GM19193 (cell line): ENCODE measurements around the gene IGDCC3.

ENCODE experiments used
- POLR2A ChIP-seq: IDR thresholded peaks from 4 replicates; pipeline ENCODE4 v1.6.1; 2011; ENCODE audit not compliant: insufficient read depth, insufficient read length; ENCODE audit errors: extremely low read depth

IGDCC3 gene

DNA sequence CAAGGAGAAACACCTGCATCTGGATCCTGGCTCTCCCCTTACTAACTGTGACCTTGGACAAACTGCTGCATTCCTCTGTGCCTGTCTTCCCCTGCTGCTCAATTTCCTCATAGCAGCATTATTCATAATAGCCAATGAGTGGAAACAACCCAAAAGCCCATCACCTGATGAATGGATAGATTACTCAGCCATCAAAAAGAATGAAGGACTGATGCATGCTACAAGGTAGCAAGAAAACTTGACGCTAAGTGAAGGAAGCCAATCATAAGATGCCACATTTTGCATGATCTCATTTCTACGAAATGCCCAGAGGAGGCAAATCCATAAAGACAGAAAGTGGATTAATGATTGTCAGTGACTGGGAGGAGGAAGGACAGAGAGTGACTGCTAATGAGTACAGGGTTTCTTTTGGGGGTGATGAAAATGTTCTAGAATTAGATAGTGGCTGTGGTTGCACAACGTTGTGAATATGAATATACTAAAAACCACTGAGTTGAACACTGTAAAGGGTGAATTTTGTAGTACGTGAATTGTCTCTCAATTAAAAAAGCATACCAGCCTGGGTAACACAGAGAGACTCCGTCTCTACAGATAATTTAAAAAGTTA is 33.8 kb upstream of the IGDCC3 start:
- TF ChIP-seq POLR2A = no peak

DNA sequence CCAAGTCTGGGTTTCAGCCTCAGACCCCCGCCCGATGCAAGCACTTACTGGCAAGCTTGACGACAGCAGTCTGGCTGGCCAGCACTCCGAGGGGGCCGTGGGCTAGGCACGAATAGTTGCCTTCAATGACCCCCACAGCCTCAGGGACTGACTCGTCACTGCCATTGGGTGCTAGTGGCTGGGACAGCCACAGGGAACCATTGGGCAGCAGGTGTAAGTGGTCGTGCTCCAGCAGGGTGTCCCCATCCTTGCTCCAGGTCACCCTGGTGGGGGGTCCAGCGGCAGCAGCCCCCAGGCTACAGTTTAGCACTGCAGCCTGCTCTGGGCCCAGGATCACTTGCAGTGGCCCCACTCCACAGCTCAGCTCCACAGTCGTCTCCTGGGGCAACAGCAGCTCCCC is 33.2 kb upstream of the IGDCC3 start:
- TF ChIP-seq POLR2A = no peak

GRCh38 chr15:65410036-65410435 is 32.2 kb upstream of the IGDCC3 start:
- TF ChIP-seq POLR2A = no peak

- no peak for TF ChIP-seq POLR2A
Observed at GRCh38 chr15:65409036-65409631, 31.3 kb upstream of the IGDCC3 start.

DNA sequence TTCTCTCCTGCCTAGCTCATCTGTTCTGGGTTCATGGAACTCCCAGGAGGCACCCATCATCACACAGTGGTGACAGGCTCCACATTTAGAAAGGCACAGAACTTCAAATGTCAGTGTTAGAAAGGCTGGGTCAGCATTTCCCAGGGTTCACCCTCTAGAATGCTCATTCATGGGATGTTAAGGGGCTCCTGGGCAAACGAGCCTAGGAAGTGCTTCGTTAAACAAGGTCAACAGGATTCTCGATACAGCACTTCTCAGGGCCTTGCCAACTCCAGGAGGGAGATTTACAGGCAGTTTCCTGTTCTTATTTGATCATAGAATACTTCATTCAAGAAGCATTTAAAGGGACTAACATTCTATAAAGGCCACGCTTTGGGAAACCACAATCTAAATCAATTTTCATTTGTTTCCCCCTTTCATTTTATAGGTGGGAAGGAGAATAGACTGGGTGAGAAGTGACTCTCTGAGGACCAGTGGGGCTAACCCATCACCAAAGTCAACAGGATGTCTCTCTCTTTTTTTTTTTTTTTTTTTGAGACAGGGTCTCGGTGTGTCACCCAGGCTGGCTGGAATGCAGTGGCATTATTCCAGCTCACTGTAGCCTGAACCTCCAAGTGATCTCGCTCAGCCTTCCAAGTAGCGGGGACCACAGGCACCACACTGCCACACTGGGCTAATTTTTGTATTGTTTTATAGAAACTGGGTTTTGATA is 30.7 kb upstream of the IGDCC3 start:
- TF ChIP-seq POLR2A = no peak

- TF ChIP-seq POLR2A = no peak
Observed at GRCh38 chr15:65406424-65407000, 28.7 kb upstream of the IGDCC3 start.

- TF ChIP-seq POLR2A = no peak
Observed at GRCh38 chr15:65405791-65406423, 28.1 kb upstream of the IGDCC3 start.

DNA sequence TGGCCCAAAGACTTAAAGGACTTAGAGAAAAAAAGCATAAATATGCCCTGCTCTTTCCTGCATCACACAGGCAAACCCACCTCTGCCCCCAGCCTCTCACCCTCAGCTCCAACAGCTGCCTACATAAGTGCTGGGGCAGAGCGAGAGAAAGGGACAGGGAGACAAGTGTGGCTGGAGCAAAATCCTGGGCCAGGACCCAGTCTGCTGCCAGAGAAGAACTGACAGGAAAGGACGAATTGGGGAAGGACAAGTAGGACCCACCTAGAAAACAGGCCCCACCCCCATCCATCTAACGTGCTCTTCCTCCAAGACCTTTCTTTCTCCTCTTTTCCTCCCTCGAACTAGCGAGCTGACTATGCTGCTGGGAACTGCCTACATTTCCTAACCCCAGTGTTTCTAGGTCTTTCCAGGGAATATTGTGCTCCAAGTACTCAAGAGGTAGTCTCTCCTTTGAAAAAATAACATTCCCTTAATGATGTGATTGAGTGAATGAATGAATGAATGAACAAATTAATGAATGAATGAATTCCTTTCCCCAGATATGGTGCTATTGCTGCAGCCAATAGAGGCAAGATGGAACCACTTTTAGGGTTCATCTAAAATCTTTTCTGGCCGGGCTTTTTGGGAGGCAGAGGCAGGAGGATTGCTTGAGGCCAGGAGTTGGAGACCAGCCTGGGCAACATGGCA is 26.5 kb upstream of the IGDCC3 start:
- TF ChIP-seq POLR2A = no peak

DNA sequence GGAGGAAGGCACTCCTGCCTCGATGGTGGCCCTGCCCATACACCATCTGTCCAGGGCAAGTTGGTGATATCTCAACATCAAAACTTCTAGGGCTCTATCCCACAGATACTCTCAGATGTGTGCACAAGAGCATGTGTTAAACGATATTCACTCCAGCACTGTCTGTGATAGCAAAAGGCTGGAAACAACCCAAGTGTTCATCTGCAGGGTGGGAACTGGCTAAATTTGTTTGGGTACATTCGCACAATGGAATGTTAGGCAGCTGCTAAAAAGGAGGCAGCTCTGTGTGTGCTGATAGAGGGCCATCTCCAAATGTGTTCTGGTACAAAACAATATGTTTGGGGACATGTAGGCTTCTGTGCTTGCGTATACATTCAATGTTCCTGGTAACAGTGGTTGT is 25.2 kb upstream of the IGDCC3 start:
- TF ChIP-seq POLR2A = no peak

- TF ChIP-seq POLR2A = no peak
Observed at GRCh38 chr15:65401611-65402240, 23.9 kb upstream of the IGDCC3 start.

GRCh38 chr15:65400760-65401610 is 23.2 kb upstream of the IGDCC3 start:
- no peak for TF ChIP-seq POLR2A

DNA sequence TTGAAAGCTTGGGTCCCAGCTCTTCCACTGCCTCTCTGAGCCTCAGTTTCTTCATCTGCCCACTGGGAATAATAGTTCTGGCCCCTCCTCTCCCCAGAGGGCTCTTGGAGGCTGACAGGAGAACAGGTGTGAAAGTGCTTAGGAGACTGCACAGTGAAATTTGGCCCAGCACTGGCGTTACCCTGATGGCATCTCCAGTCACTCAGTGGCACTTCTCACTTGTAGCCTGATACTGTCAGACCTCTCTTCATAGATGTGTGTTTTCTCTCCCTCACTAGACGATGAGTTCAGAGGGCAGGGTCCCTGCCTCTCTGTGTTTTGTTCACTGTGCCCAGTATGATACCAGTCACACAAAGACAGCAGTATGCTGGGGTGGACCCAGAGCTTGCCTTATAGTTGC is 22.2 kb upstream of the IGDCC3 start:
- TF ChIP-seq POLR2A = no peak

DNA sequence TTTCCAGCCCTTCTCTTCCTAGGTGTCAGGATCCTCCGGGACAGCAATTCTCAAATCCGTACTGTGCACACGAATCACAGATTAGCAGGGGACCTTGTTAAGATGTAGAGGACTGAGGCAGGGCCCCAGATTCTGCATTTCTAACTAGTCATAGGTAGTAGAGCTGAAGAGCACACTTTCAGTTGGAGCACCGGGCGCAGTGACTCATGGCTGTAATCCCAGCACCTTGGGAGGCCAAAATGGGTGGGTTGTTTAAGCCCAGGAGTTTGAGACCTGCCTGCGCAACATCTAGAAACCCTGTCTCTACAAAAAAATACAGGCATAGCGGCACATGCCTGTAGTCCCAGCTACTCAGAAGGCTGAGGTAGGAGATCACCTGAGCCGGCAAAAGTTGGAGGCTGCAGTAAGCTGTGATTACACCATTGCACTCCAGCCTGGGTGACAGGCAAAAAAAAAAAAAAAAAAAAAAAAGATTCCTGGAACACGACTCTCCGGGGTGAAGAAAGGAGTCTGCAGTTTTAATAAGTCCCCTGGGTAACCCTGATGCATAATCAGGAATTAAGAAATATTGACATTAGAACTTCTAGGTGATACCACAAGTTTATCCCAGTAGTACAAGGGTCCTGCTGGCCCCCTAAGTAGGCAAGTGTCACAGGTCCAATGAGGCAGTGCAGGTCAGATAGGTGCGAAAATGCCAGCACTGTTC is 21.4 kb upstream of the IGDCC3 start:
- TF ChIP-seq POLR2A = no peak
